Kidney epithelial cell (primary cell): ENCODE measurements around the gene WDR48. TPM values are rescaled to one million over a fixed set of nuclear protein-coding genes. Genes with fewer than 3 reads are reported as not detected.

Experiments used
- DNase-seq: peaks from one replicate; pipeline ENCODE4 v3.0.0-alpha.2; 2010; ENCODE audit warnings: low read depth
- H3K27me3 ChIP-seq: 2 replicates; pipeline ENCODE4 v1.6.0; 2011; ENCODE audit warnings: low read length; ENCODE audit not compliant: control insufficient read depth, insufficient read depth
- H3K36me3 ChIP-seq: 2 replicates; pipeline ENCODE4 v1.5.1; 2011; ENCODE audit warnings: low read length; ENCODE audit not compliant: control insufficient read depth, insufficient read depth
- H3K4me3 ChIP-seq: 2 replicates; pipeline ENCODE4 v1.5.1; 2011; ENCODE audit warnings: low read depth, mild to moderate bottlenecking, control low read depth, low read length
- total RNA-seq: library from RNA; depleted of rRNA; stranded (reverse); fragments of >200 nt; gene quantifications from 2 replicates; pipeline ENCODE4 v1.2.3, GENCODE V29; 2015
- TF ChIP-seq, protein P1 (sequence below): IDR thresholded peaks from 2 replicates; pipeline ENCODE4 v1.5.1; 2011; ENCODE audit warnings: mild to moderate bottlenecking, moderate library complexity, low read length, control low read depth, inconsistent platforms; ENCODE audit not compliant: insufficient read depth, poor library complexity, severe bottlenecking

Gene WDR48
- total RNA-seq, result 31.5 and 33.2 TPM in 2 replicates

DNA sequence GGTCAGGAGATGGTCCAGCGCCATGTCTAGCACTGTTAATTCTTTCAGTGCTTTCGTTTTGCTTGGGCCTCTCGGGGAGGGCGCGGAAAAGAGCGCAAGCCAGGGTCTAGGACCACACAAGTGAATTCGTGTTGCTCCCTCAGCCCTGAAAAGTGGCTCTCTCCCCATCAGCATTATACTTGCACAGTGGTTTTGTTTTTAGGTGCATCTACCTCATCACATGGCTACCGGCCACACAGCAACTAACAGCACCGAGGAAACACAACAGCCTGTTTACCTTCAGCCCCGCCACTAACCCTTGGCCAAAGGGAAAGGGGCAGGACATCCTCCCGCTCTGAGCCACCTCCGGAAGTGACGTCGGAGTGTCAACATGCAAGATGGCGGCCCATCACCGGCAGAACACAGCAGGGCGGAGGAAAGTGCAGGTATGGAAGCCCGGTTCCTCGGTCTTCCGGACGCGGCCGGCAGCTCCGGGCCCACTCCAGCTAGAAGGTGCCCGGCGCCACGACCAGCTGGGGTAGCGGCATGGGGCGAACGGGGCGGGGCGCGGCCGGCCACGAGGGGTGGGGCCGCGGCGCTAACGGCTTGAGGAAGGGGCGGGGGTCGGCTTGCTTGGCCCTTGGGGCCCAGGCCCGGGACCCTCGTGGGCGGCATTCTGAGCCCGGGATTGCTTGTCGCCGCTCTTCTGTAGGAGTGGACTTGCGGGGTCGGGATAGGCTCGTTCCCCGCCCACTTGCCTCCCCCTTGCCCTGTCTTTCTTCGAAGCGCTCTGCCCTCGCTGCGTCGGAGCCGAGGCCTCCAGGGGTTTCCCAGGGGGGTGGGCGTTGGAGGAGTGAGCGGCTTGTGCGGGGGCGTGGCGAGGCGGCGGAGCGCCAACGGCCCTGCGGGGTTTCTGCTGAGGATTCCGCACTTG lies at the start of gene WDR48, which contains the start of gene SCN11A:
TSS of gene WDR48 (plus strand) at position 368 of the 913 bp plus-strand sequence. CDS start at position 378, 10 bp downstream.
TSS of gene SCN11A (minus strand) at position 296 of the 913 bp plus-strand sequence. CDS start 101,582 bp downstream, outside the sequence.
- Histone ChIP-seq H3K4me3 (peak within 1 kb of the TSS; percentile 87), H3K36me3 (no peaks in the 10 kb centered on the region), H3K27me3 (no peaks in the 10 kb centered on the region)
- TF ChIP-seq, protein P1, sequence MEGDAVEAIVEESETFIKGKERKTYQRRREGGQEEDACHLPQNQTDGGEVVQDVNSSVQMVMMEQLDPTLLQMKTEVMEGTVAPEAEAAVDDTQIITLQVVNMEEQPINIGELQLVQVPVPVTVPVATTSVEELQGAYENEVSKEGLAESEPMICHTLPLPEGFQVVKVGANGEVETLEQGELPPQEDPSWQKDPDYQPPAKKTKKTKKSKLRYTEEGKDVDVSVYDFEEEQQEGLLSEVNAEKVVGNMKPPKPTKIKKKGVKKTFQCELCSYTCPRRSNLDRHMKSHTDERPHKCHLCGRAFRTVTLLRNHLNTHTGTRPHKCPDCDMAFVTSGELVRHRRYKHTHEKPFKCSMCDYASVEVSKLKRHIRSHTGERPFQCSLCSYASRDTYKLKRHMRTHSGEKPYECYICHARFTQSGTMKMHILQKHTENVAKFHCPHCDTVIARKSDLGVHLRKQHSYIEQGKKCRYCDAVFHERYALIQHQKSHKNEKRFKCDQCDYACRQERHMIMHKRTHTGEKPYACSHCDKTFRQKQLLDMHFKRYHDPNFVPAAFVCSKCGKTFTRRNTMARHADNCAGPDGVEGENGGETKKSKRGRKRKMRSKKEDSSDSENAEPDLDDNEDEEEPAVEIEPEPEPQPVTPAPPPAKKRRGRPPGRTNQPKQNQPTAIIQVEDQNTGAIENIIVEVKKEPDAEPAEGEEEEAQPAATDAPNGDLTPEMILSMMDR, result no peak
- peak; percentile 77 for DNase-seq

DNA sequence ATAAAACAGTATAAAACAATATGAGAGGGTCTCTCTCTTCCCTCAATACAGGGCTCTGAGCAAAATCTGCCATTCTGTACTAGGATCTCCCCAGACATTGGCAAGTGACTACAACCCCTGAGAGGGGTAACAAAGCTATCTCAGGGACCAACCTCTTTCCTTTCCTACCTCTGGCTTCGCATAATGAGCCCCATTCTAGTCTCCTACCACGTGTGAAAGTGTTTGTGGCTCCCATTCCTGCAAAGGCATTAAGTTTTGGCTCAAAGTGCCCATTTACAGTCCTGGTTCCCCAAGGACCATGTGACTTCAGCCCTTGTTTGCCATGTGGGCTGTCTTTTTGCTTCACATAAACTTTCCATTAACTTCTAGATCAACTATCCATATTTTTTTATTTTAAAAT lies 46.5 kb upstream of the WDR48 start:
- Histone ChIP-seq H3K36me3 (no peaks in the 10 kb centered on the region), H3K27me3 (no peaks in the 10 kb centered on the region), H3K4me3 (no peak overlapping the region)
- no peak for DNase-seq
- TF ChIP-seq, protein P1, result no peak

DNA sequence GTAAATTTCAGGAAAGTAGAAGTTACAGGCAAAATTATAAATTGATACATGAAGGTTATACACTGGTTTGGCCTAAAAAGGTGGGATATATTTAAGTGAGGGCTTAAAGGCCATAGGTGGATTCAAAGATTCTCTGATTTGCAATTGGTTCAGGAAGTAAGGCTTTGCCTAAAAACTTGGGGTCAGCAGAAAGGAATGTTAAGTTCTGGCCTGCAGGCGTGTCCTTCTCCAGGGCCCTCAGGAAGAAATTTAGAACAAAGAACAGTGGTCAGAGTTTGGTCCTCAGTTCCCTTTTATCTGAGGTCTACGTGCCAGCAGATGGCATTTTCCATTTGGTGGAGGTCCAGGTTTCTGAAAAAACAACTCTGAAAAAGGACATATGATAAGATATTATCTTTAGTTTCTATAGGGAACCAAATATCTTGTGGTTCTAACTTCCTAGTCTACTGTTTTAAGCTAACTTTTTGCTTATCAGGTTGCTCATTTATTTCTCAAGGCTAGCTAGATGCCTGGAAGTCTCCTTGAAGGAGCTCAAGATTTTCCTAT lies 40.6 kb upstream of the WDR48 start:
- H3K4me3 ChIP-seq, result no peak overlapping the region
- no peak for DNase-seq
- no peaks in the 10 kb centered on the region for H3K36me3 ChIP-seq
- H3K27me3 ChIP-seq, result no peaks in the 10 kb centered on the region
- TF ChIP-seq, protein P1, result no peak

DNA sequence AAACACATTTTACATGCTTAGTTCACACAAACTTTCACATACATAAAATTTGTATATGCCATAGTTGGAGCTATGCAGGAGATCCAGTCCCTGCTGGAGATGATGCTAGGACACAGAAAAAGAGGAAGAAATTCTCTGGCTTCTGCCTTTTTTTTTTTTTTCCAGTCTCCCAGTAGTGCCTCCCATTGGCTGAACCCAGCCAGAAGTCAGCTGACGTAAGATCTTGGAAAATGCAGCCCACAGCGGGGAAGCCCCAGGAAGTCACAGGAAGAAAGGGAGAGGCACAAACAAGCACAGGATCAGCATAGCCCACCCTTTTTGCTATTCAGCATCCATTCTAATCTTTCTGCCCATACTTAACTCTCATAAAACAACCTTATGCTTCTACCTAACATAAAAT lies 38.5 kb upstream of the WDR48 start:
- no peak overlapping the region for H3K4me3 ChIP-seq
- no peak for DNase-seq
- TF ChIP-seq, protein P1, result no peak

DNA sequence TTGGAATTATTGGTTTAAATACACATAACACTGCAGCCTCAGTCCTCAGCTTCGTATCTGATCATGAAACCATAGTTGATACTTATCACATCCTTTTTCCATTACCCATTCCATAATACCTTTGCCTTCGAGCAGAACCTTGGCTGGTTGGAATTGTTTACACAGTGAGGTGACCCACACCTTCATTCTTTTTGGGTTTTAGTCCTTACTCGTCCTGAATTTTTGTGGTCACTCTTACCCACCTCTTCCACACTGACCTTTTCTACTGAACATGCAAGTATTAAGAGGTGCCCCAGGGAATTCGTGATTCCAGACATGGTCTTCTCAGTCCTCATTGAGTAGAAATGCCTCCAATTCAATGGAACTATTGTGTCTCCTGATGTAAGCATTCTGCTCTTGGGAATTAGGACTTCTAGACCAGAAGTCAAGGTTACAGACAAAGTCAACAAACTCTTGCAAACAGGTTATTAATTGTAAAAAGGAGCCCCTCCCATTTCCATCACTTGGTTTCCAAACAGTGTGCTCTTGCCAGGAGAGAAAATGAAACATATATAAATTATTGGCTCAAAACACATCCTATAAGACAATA lies 37.8 kb upstream of the WDR48 start:
- TF ChIP-seq, protein P1, result no peak
- no peaks in the 10 kb centered on the region for H3K36me3 ChIP-seq
- H3K27me3 ChIP-seq, result no peaks in the 10 kb centered on the region
- H3K4me3 ChIP-seq, result no peak overlapping the region
- no peak for DNase-seq

More for the DNA sequence above, 38.5 kb upstream of the WDR48 start:
- Histone ChIP-seq H3K27me3 (no peaks in the 10 kb centered on the region), H3K36me3 (no peaks in the 10 kb centered on the region)
